Central memory CD8-positive, alpha-beta T cell (primary cell): Measurements from ENCODE around the gene FAM193A.
"Not testable (repeated sequence)": the region's sequence is repeated elsewhere in the genome, so short reads cannot be mapped to it uniquely, and the experiment has no call there.

Experiments
- ATAC-seq: fragments of 150-1000 bp; cut with Tn5 transposase; replicated peaks from 2 replicates; pipeline ENCODE4 v1.10.0; 2022; ENCODE audit warnings: mild to moderate bottlenecking, moderate FRiP score, moderate number of reproducible peaks; ENCODE audit not compliant: poor library complexity, severe bottlenecking; ENCODE audit errors: extremely low read depth
- DNase-seq, 2 donors: peaks; one replicate each; pipeline ENCODE4 v3.0.0; 2021; ENCODE audit warnings: low spot score in 2 of 2
- H3K27ac Mint-ChIP-seq: one replicate; pipeline ENCODE4 v1.8.0; 2022; ENCODE audit warnings: low read depth, mild to moderate bottlenecking, moderate library complexity, mixed read lengths
- H3K27me3 Mint-ChIP-seq: one replicate; pipeline ENCODE4 v1.8.0; 2022; ENCODE audit warnings: mixed read lengths
- H3K36me3 Mint-ChIP-seq: one replicate; pipeline ENCODE4 v1.8.0; 2022; ENCODE audit warnings: mild to moderate bottlenecking, moderate library complexity, mixed read lengths; ENCODE audit not compliant: insufficient read depth
- H3K4me1 Mint-ChIP-seq: one replicate; pipeline ENCODE4 v1.8.0; 2022; ENCODE audit warnings: mixed read lengths
- H3K4me3 Mint-ChIP-seq: one replicate; pipeline ENCODE4 v1.8.0; 2022; ENCODE audit warnings: mild to moderate bottlenecking, moderate library complexity, mixed read lengths
- H3K9me3 Mint-ChIP-seq: one replicate; pipeline ENCODE4 v1.8.0; 2022; ENCODE audit warnings: mixed read lengths

Gene FAM193A

DNA sequence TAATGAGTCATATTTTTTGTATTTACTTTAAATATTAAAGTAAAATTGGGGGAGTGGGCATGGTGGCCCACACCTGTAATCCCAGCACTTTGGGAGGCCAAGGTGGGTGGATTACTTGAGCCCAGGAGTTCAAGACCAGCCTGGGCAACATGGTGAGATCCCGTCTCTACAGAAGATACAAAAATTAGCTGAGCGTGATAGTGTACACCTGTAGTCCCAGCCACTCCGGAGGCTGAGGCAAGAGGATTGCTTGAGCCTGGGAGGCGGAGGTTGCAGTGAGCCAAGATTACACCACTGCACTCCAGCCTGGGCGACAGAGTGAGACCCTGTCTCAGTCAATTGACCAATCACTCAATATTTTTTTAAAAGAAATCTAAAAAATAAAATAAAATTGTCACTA is 100.5 kb downstream of the FAM193A start:
- H3K4me3 Mint-ChIP-seq, H3K27ac Mint-ChIP-seq, H3K9me3 Mint-ChIP-seq, ATAC-seq, DNase-seq, H3K4me1 Mint-ChIP-seq, H3K27me3 Mint-ChIP-seq: not testable (repeated sequence)
- H3K36me3 Mint-ChIP-seq, result peaks cover 46% of the 10 kb centered on the region

DNA sequence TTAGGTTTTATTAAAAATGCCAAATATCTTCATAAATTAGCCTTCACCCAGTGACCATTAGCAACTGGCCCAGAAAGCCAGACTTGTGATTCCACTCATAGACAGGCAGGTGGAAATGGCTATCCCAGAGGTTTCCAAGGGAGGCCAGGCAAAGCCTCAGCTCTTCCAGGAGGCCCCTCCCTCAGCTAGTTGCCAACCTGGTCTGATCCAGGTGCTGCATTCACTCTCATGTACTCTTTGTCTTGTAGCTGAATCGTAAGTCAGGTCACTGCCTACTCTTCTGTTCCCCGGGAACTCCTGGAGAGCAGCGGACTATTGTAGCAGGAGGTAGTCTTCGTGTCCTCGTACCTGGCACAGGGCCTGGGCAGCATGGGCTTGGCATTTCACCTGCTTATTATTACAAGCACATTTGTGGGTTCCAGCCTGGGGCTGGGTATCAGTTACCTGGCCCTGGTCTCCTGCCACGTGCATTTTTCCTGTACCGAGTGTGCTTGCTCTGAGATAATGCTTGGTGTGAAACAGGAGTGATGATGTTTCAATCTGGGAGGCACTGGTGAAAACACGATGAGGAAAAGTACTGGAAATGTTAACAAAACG is 101.6 kb downstream of the FAM193A start:
- Mint-ChIP-seq H3K27ac (no peak overlapping the region), H3K9me3 (no peaks in the 10 kb centered on the region), H3K27me3 (no peaks in the 10 kb centered on the region), H3K4me3 (no peak overlapping the region), H3K36me3 (peaks cover 54% of the 10 kb centered on the region), H3K4me1 (no peaks in the 10 kb centered on the region)
- no peak for DNase-seq
- ATAC-seq, result no peak

DNA sequence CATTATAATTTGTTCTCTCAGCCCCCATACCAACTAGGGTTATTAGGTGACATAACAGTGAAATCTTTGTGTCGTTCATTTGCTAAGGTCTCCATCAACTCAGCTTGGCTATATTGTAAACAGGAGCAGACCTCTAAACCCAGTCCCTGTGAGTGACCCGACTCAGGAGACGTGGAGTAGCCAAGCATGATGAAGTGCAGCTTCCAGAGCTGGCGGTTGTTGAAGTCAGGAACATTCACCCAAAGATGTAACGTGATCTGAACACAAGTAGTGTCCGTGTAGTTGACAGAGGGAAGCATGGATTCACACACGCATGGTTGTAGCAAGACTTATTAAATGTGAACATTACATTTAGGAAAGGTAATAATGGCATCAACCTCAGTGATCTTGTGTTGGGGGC is 102.3 kb downstream of the FAM193A start:
- Mint-ChIP-seq H3K27ac (no peak overlapping the region), H3K27me3 (no peaks in the 10 kb centered on the region), H3K4me1 (no peaks in the 10 kb centered on the region), H3K36me3 (peaks cover 54% of the 10 kb centered on the region), H3K9me3 (no peaks in the 10 kb centered on the region), H3K4me3 (no peak overlapping the region)
- no peak for DNase-seq
- no peak for ATAC-seq

DNA sequence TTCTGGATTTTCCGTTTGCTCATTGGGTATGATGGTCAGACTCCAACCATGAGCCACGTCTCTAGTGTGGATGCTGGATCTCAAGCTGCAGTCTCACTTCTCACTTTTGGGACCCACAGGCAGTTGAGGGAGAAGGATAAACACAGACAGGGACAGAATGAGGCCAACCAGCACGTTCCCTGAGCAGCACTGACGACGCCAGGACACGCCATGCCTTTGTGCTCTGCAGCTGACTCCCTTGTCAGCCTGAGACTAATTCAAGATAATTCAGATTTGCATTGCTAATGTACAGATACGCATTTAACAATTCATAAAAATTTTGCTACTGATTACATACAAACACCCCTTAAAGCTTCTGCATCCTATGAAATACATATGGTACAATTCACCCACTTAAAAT is 106.5 kb downstream of the FAM193A start:
- DNase-seq, result no peak
- Mint-ChIP-seq H3K27ac (no peak overlapping the region), H3K9me3 (no peaks in the 10 kb centered on the region), H3K4me3 (no peak overlapping the region), H3K36me3 (peaks cover 46% of the 10 kb centered on the region), H3K4me1 (no peaks in the 10 kb centered on the region), H3K27me3 (no peaks in the 10 kb centered on the region)
- no peak for ATAC-seq

DNA sequence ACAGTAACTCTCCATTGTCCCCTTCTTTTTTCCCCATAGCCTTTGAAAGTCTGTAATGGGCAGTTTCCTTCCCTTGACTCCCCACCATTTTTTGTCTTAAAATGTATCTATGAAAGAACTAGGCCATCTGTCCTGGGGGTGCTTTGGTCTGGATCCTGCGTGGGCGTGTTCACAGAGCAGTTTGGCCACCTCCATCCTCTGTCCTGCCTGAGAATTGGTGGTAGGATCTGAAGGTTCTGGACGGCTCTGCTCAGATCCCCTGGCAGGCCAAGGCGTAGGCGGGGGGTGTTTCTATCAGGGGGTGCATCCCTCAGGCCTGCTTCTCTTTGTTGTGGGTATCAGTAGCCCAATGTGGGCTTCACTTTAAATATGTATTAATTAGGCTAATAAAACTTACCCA is 107.1 kb downstream of the FAM193A start:
- H3K9me3 Mint-ChIP-seq, result no peaks in the 10 kb centered on the region
- no peak for DNase-seq
- H3K27ac Mint-ChIP-seq, result no peak overlapping the region
- H3K36me3 Mint-ChIP-seq, result peaks cover 43% of the 10 kb centered on the region
- no peaks in the 10 kb centered on the region for H3K4me1 Mint-ChIP-seq
- no peak for ATAC-seq
- no peak overlapping the region for H3K4me3 Mint-ChIP-seq
- no peaks in the 10 kb centered on the region for H3K27me3 Mint-ChIP-seq

DNA sequence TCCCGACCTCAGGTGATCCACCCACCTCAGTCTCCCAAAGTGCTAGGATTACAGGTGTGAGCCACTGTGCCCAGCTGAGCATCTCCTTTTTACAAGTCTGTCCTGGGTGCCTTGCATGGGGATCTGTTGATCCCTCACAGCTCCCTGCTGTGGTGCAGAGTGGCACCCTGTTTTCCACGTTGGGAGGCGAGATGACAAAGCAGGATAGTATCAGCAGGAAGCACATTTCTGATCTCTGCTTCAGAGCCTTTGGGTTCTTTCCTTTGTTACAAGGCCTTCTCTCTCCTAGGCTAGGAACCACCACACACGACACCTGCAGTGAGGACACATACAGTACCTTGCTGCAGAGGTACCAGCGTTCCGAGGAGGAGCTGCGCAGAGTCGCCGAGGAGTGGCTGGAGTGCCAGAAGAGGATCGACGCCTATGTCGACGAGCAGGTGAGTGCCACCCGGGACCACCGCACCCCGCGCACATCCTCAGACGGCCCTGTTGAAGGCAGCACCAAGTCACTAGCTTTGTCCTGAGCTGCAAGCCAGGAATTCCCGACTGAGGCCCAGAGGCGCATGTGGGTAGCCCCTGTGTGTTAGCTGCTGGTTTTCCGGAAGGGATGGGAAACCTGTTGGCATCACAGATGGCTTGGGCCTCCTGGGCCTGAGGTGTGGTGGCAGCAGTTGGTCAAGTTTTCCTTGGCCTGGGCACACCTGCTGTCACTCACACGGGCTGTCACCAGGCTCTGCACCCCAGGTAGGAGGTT is 110.1 kb downstream of the FAM193A start:
- Mint-ChIP-seq H3K9me3 (no peaks in the 10 kb centered on the region), H3K27me3 (no peaks in the 10 kb centered on the region), H3K36me3 (peaks cover 32% of the 10 kb centered on the region), H3K27ac (no peak overlapping the region), H3K4me1 (peaks cover 6% of the 10 kb centered on the region), H3K4me3 (no peak overlapping the region)
- ATAC-seq (no peak), DNase-seq (no peak)

DNA sequence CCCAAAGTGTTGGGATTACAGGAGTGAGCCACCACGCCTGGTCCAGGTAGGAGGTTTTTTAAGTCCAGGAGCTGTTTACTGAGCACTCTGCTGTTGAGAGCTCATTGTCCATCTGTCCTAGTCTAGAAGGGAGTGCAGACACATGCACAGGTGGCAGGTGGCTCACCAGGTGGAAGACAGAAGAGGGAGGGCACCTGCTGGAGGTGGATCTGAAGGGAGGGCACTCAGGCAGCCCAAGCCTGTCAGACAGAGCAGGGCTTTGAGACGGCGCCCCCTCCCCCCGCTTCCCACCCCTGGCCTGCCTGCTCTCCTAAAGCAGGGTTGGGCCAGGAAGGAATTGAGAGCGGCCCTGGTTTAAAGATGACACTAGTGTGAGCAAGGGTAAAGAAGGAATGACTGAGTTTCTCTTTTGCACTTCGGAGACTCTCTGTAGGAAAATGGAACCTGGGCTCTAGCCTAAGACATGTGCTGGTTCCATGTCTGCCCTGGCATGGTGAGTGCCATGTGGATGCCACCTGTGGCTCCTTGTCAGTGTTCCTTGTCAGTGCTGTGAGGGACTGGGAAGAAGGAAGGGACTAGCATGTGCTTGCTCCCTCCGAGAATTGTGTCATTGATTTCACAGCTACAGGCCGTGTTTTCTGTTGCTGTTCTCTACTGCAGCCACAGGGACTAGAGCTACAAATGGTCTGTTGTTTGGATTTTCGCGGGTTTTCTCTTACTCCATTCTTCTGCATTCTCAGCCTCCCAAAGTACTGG is 111.1 kb downstream of the FAM193A start:
- no peaks in the 10 kb centered on the region for H3K9me3 Mint-ChIP-seq

DNA sequence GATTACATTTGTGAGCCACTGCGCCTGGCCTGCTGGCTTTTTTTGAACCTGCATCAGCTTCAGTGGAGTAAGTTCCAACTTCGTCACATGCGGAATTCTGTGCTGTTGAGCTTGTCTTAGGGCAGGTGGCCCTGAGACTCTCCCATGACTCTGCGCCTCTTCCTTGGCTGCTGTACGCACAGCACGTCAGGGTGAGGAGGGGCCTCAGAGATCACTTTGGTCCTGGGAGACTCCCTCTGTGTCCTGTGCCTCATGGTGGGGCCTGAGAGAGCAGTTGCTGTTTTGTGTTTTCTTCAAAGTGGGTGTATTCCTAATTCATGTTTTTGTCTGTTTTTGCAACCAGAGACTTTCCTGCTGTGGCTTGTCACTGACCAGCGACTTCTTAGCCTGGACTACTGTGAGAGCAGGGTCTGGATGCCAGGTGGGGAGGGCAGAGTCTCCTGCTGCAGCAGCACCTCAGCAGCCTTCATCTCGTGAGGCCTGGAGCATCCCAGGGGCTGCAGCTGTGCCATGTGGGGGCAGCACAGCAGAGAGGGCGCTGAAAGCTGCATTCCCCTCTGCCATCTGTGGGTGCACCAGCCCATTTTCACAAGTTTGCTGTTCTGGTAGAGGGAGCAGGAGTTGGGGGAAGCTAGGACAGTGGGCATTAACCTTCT is 111.8 kb downstream of the FAM193A start:
- Mint-ChIP-seq H3K4me3 (no peak overlapping the region), H3K9me3 (no peaks in the 10 kb centered on the region), H3K27ac (no peak overlapping the region), H3K36me3 (peaks cover 24% of the 10 kb centered on the region), H3K27me3 (no peaks in the 10 kb centered on the region), H3K4me1 (peaks cover 15% of the 10 kb centered on the region)
- ATAC-seq, result no peak
- no peak for DNase-seq

More for the DNA sequence above, 111.1 kb downstream of the FAM193A start:
- Mint-ChIP-seq H3K27me3 (no peaks in the 10 kb centered on the region), H3K4me1 (peaks cover 14% of the 10 kb centered on the region), H3K36me3 (peaks cover 28% of the 10 kb centered on the region), H3K27ac (no peak overlapping the region), H3K4me3 (no peak overlapping the region)
- DNase-seq, result no peak
- ATAC-seq, result no peak

DNA sequence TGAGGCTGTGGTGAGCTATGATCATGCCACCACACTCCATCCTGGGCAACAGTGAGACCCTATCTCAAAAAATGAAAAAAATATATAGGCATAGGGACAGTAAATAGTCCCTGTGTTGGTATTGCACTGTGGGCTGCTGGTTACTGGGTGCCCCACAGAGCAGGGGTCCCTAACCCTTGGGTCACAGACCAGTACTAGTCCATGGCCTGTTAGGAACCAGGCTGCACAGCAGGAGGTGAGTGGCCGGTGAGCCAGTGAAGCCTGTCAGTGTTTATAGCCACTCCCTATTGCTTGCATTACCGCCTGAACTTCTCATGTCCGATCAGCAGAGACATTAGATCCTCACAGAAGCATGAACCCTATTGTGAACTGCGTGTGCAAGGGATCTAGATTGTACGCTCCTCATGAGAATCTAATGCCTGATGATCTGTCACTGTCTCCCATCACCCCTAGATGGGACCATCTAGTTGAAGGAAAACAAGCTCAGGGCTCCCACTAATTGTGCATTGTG is 113.2 kb downstream of the FAM193A start:
- Mint-ChIP-seq H3K4me3 (no peak overlapping the region), H3K4me1 (peaks cover 15% of the 10 kb centered on the region), H3K27me3 (no peaks in the 10 kb centered on the region), H3K9me3 (no peaks in the 10 kb centered on the region), H3K27ac (no peak overlapping the region), H3K36me3 (peaks cover 17% of the 10 kb centered on the region)
- ATAC-seq (no peak), DNase-seq (no peak)

DNA sequence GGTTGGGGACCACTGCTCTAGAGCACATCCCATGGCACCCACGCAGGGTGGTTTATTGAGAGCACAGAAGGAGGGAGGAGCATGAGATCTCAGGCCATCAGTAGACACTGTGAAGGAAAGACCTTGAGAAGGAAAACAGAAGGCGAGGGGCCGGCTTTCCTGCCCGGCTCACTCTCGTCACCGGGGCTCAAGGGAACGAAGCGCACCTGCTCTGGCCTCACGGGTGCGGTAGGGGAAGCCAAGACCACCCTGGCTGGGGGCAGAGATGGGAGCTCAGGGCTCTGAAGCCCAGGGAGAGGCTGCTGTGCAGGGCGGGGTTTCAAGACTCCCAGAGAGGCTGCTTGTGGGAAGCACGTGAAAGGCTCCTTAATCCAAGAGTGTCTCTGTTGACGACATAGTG is 113.8 kb downstream of the FAM193A start:
- no peak for DNase-seq
- H3K27me3 Mint-ChIP-seq, result no peaks in the 10 kb centered on the region
- H3K27ac Mint-ChIP-seq, result no peak overlapping the region
- H3K4me3 Mint-ChIP-seq, result no peak overlapping the region
- no peak for ATAC-seq
- no peaks in the 10 kb centered on the region for H3K9me3 Mint-ChIP-seq
- H3K4me1 Mint-ChIP-seq, result peaks cover 15% of the 10 kb centered on the region
- peaks cover 13% of the 10 kb centered on the region for H3K36me3 Mint-ChIP-seq

DNA sequence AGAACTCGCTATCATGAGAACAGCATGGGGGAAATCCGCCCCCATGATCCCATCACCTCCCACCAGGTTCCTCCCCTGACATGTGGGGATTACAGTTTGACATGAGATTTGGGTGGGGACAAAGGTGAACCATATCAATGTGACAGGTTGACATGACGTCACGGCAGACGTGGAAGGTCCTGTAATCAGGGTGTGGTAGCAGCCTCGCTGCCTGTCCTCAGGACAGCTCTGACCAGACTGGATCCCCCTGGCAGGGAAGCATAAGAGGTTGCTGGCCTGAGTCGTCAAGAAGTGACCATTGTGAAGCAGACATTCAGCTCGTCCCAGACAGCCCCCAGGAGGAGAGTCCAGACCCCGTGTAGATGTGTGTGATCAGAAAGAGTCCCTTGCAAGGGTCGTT is 115.1 kb downstream of the FAM193A start:
- Mint-ChIP-seq H3K27ac (peak overlapping the region; percentile 48), H3K27me3 (no peaks in the 10 kb centered on the region), H3K4me3 (no peak overlapping the region), H3K9me3 (no peaks in the 10 kb centered on the region), H3K36me3 (peaks cover 13% of the 10 kb centered on the region), H3K4me1 (peaks cover 15% of the 10 kb centered on the region)
- DNase-seq (no peak), ATAC-seq (no peak)

DNA sequence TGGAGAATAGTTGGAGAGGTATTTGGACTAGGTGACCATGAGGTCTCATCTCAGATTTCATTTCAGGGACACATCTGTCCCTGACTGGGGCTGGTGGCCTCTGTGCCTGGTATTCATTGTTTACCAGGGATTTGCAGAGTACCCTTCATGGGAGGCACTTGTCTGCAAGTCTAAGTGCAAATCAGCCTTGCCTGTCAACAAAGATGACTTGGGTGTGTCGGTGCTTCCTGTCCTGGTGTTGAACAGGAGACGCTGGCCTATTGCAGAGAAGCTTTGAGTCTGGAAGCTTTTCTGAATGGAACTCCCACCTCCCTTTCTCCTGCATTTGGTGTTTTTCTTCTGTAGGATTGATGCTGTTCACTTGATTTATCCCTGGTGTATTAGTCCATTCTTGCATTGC is 115.6 kb downstream of the FAM193A start:
- Mint-ChIP-seq H3K36me3 (peaks cover 13% of the 10 kb centered on the region), H3K27me3 (no peaks in the 10 kb centered on the region), H3K4me3 (no peak overlapping the region), H3K9me3 (no peaks in the 10 kb centered on the region), H3K4me1 (peaks cover 15% of the 10 kb centered on the region), H3K27ac (peak overlapping the region; percentile 48)
- DNase-seq (no peak), ATAC-seq (no peak)
